ENCODE data around the gene GFOD1. TPM values are rescaled to one million over a fixed set of nuclear protein-coding genes. Genes with fewer than 3 reads are reported as not detected.

GFOD1 gene
- total RNA-seq, 2 experiments from 2014 or later: 22.6 to 35.0 TPM

GRCh38 chr6:13462458-13463327, 24.7 kb downstream of the GFOD1 start:
- ChIA-PET CTCF (ENCODE audit: unreplicated experiment) (no interaction called here), POLR2A (interaction anchor here (0.6 to 2.3 kb wide), 10 partner anchors 10 to 996 kb away, joined by 3 to 14 read pairs (median 6); partner anchors contain the start of gene GFOD1)
- Histone ChIP-seq H3K9me3 (ENCODE audit: low read length) (no peaks in the 10 kb centered on the region), H3K79me2 (ENCODE audit: insufficient read depth, low read depth, low read length) (peaks cover 71% of the 10 kb centered on the region), H3K36me3 (ENCODE audit: insufficient read depth, low read length) (peaks cover 26% of the 10 kb centered on the region), H3K9me2 (ENCODE audit: insufficient read depth, low read length) (no peaks in the 10 kb centered on the region), H4K20me1 (ENCODE audit: insufficient read depth, low read length) (0 out of 2 replicates have a peak, but pooled peaks cover 5% of the 10 kb centered on the region), H3K4me1 (ENCODE audit: insufficient read depth, low read length, poor library complexity, severe bottlenecking) (peaks cover 97% of the 10 kb centered on the region), H3K4me3 (ENCODE audit: low read depth, low read length, poor library complexity, severe bottlenecking) (peak overlapping the region; percentile 48), H3K4me2 (ENCODE audit: low read length) (peak overlapping the region; percentile 68), H2AFZ (ENCODE audit: low read length) (no peak overlapping the region), H3K27ac (ENCODE audit: low read depth, low read length, poor library complexity, severe bottlenecking) (peak overlapping the region; percentile 74)
- intact Hi-C loops (cut with micrococcal nuclease; ENCODE audit: unreplicated experiment): loop anchor here (1.0 to 5.0 kb wide), 4 partner anchors 25 to 250 kb away; partner anchors contain the start of genes GFOD1 and RANBP9
- TF ChIP-seq EZH2phosphoT487 (IDR thresholded peaks at IDR 0.05; ENCODE audit: borderline replicate concordance, low read depth, low read length): no peak
- TF ChIP-seq CTCF (conservative IDR thresholded peaks at IDR 0.05; ENCODE audit: low read length): no peak
- BruUV-seq (replicated peaks): no TSS peak
- DNase-seq (ENCODE audit: low spot score): peak; percentile 83

DNA sequence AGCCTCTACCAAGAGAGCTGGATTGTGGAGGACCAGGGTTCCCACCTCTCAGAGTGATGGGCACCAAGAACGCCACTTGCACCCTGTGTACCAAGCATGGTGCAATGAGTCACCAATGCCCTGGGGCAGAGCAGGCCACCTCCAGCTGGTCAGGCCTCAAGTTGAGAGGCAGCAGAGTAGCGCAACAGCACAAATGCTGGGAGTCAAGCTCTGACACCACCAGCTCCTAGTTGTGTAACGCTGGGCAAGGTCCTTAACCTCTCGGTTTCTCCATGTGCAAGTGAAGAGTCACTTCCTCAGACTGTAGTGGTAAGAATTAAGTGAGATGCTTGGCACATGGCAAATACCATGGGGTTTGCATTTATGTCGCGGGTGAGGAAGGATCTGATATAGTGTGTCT, 25.6 kb downstream of the GFOD1 start:
- no peak overlapping the region for H2AFZ ChIP-seq (ENCODE audit: low read length)
- no peaks in the 10 kb centered on the region for H3K9me2 ChIP-seq (ENCODE audit: insufficient read depth, low read length)
- no peak for DNase-seq (ENCODE audit: low spot score)
- CTCF ChIA-PET (ENCODE audit: unreplicated experiment): interaction anchor here (0.7 kb wide), 1 partner anchor 24 kb away, joined by 6 read pairs; no protein-coding TSS in a partner anchor
- H3K27ac ChIP-seq (ENCODE audit: low read depth, low read length, poor library complexity, severe bottlenecking): peak overlapping the region; percentile 74
- TF ChIP-seq CTCF (conservative IDR thresholded peaks at IDR 0.05; ENCODE audit: low read length): no peak
- TF ChIP-seq EZH2phosphoT487 (IDR thresholded peaks at IDR 0.05; ENCODE audit: borderline replicate concordance, low read depth, low read length): no peak
- peaks cover 72% of the 10 kb centered on the region for H3K79me2 ChIP-seq (ENCODE audit: insufficient read depth, low read depth, low read length)
- no peaks in the 10 kb centered on the region for H3K9me3 ChIP-seq (ENCODE audit: low read length)
- H3K4me3 ChIP-seq (ENCODE audit: low read depth, low read length, poor library complexity, severe bottlenecking): peak overlapping the region; percentile 48
- peaks cover 26% of the 10 kb centered on the region for H3K36me3 ChIP-seq (ENCODE audit: insufficient read depth, low read length)
- H4K20me1 ChIP-seq (ENCODE audit: insufficient read depth, low read length): 0 out of 2 replicates have a peak, but pooled peaks cover 5% of the 10 kb centered on the region
- peaks cover 97% of the 10 kb centered on the region for H3K4me1 ChIP-seq (ENCODE audit: insufficient read depth, low read length, poor library complexity, severe bottlenecking)
- POLR2A ChIA-PET: interaction anchor here (0.6 to 1.6 kb wide), 9 partner anchors 9 to 349 kb away, joined by 3 to 14 read pairs (median 4); partner anchors contain the start of genes GFOD1 and SIRT5
- BruUV-seq (replicated peaks): no TSS peak
- intact Hi-C loops (cut with micrococcal nuclease; ENCODE audit: unreplicated experiment): loop anchor here (1.0 to 5.0 kb wide), 4 partner anchors 25 to 250 kb away; partner anchors contain the start of genes GFOD1 and RANBP9
- peak overlapping the region; percentile 68 for H3K4me2 ChIP-seq (ENCODE audit: low read length)

Measured in OCI-LY7 (cell line).